ENCODE results near the gene GALNT17.

GALNT17 gene

GRCh38 chr7:71652510-71652909, 520.6 kb downstream of the GALNT17 start:
- no peaks in the 10 kb centered on the region for H3K36me3 ChIP-seq (ENCODE audit: insufficient read depth, low read length)
- no peak overlapping the region for H3K9ac ChIP-seq (ENCODE audit: low read length)
- H3K27me3 ChIP-seq (ENCODE audit: control insufficient read depth in 1 of 2, insufficient read depth in 2 of 2, low read length in 2 of 2) = no peaks in the 10 kb centered on the region
- H3K4me3 ChIP-seq (ENCODE audit: low read depth in 1 of 2, low read length in 2 of 2) = no peak overlapping the region
- H3K27ac ChIP-seq (ENCODE audit: low read depth, low read length) = no peak overlapping the region
- H3K4me1 ChIP-seq (ENCODE audit: insufficient read depth, low read length) = no peaks in the 10 kb centered on the region
- peaks cover 5% of the 10 kb centered on the region for H3K9me3 ChIP-seq (ENCODE audit: low read length)

- no peak overlapping the region for H3K4me3 ChIP-seq (ENCODE audit: low read depth in 1 of 2, low read length in 2 of 2)
- no peak overlapping the region for H3K27ac ChIP-seq (ENCODE audit: low read depth, low read length)
- H3K9me3 ChIP-seq (ENCODE audit: low read length) = no peaks in the 10 kb centered on the region
- H3K36me3 ChIP-seq (ENCODE audit: insufficient read depth, low read length) = no peaks in the 10 kb centered on the region
- H3K4me1 ChIP-seq (ENCODE audit: insufficient read depth, low read length) = no peaks in the 10 kb centered on the region
- no peaks in the 10 kb centered on the region for H3K27me3 ChIP-seq (ENCODE audit: control insufficient read depth in 1 of 2, insufficient read depth in 2 of 2, low read length in 2 of 2)
- H3K9ac ChIP-seq (ENCODE audit: low read length) = no peak overlapping the region
These were observed 525.4 kb downstream of the GALNT17 start for GRCh38 chr7:71657386-71657785.

- Histone ChIP-seq H3K27ac (ENCODE audit: low read depth, low read length) (no peak overlapping the region), H3K27me3 (ENCODE audit: control insufficient read depth in 1 of 2, insufficient read depth in 2 of 2, low read length in 2 of 2) (no peaks in the 10 kb centered on the region), H3K9ac (ENCODE audit: low read length) (no peak overlapping the region), H3K36me3 (ENCODE audit: insufficient read depth, low read length) (no peaks in the 10 kb centered on the region), H3K4me3 (ENCODE audit: low read depth in 1 of 2, low read length in 2 of 2) (no peak overlapping the region), H3K4me1 (ENCODE audit: insufficient read depth, low read length) (no peaks in the 10 kb centered on the region), H3K9me3 (ENCODE audit: low read length) (no peaks in the 10 kb centered on the region)
These were observed 527.7 kb downstream of the GALNT17 start for GRCh38 chr7:71659622-71660021.

GRCh38 chr7:71661671-71662224, 529.8 kb downstream of the GALNT17 start:
- Histone ChIP-seq H3K9me3 (ENCODE audit: low read length) (no peaks in the 10 kb centered on the region), H3K9ac (ENCODE audit: low read length) (no peak overlapping the region), H3K36me3 (ENCODE audit: insufficient read depth, low read length) (no peaks in the 10 kb centered on the region), H3K4me1 (ENCODE audit: insufficient read depth, low read length) (no peaks in the 10 kb centered on the region), H3K4me3 (ENCODE audit: low read depth in 1 of 2, low read length in 2 of 2) (no peak overlapping the region), H3K27ac (ENCODE audit: low read depth, low read length) (no peak overlapping the region), H3K27me3 (ENCODE audit: control insufficient read depth in 1 of 2, insufficient read depth in 2 of 2, low read length in 2 of 2) (no peaks in the 10 kb centered on the region)

- H3K4me3 ChIP-seq (ENCODE audit: low read depth in 1 of 2, low read length in 2 of 2) = no peak overlapping the region
- H3K36me3 ChIP-seq (ENCODE audit: insufficient read depth, low read length) = no peaks in the 10 kb centered on the region
- no peaks in the 10 kb centered on the region for H3K9me3 ChIP-seq (ENCODE audit: low read length)
- no peak overlapping the region for H3K9ac ChIP-seq (ENCODE audit: low read length)
- no peaks in the 10 kb centered on the region for H3K27me3 ChIP-seq (ENCODE audit: control insufficient read depth in 1 of 2, insufficient read depth in 2 of 2, low read length in 2 of 2)
- H3K27ac ChIP-seq (ENCODE audit: low read depth, low read length) = no peak overlapping the region
- H3K4me1 ChIP-seq (ENCODE audit: insufficient read depth, low read length) = no peaks in the 10 kb centered on the region
These were observed 533.8 kb downstream of the GALNT17 start for GRCh38 chr7:71665716-71666115.

- Histone ChIP-seq H3K9me3 (ENCODE audit: low read length) (no peaks in the 10 kb centered on the region), H3K9ac (ENCODE audit: low read length) (no peak overlapping the region), H3K4me1 (ENCODE audit: insufficient read depth, low read length) (no peaks in the 10 kb centered on the region), H3K36me3 (ENCODE audit: insufficient read depth, low read length) (no peaks in the 10 kb centered on the region), H3K27ac (ENCODE audit: low read depth, low read length) (no peak overlapping the region), H3K27me3 (ENCODE audit: control insufficient read depth in 1 of 2, insufficient read depth in 2 of 2, low read length in 2 of 2) (no peaks in the 10 kb centered on the region), H3K4me3 (ENCODE audit: low read depth in 1 of 2, low read length in 2 of 2) (no peak overlapping the region)
These were observed 536.6 kb downstream of the GALNT17 start for GRCh38 chr7:71668572-71668971.

- Histone ChIP-seq H3K4me3 (ENCODE audit: low read depth in 1 of 2, low read length in 2 of 2) (no peak overlapping the region), H3K4me1 (ENCODE audit: insufficient read depth, low read length) (no peaks in the 10 kb centered on the region), H3K36me3 (ENCODE audit: insufficient read depth, low read length) (no peaks in the 10 kb centered on the region), H3K9ac (ENCODE audit: low read length) (no peak overlapping the region), H3K9me3 (ENCODE audit: low read length) (no peaks in the 10 kb centered on the region), H3K27ac (ENCODE audit: low read depth, low read length) (no peak overlapping the region), H3K27me3 (ENCODE audit: control insufficient read depth in 1 of 2, insufficient read depth in 2 of 2, low read length in 2 of 2) (no peaks in the 10 kb centered on the region)
These were observed 547.5 kb downstream of the GALNT17 start for GRCh38 chr7:71679480-71679879.

GRCh38 chr7:71682181-71682580, 550.2 kb downstream of the GALNT17 start:
- no peaks in the 10 kb centered on the region for H3K4me1 ChIP-seq (ENCODE audit: insufficient read depth, low read length)
- no peaks in the 10 kb centered on the region for H3K36me3 ChIP-seq (ENCODE audit: insufficient read depth, low read length)
- H3K27me3 ChIP-seq (ENCODE audit: control insufficient read depth in 1 of 2, insufficient read depth in 2 of 2, low read length in 2 of 2) = no peaks in the 10 kb centered on the region
- no peak overlapping the region for H3K27ac ChIP-seq (ENCODE audit: low read depth, low read length)
- H3K9ac ChIP-seq (ENCODE audit: low read length) = no peak overlapping the region
- H3K4me3 ChIP-seq (ENCODE audit: low read depth in 1 of 2, low read length in 2 of 2) = no peak overlapping the region
- no peaks in the 10 kb centered on the region for H3K9me3 ChIP-seq (ENCODE audit: low read length)

- no peaks in the 10 kb centered on the region for H3K9me3 ChIP-seq (ENCODE audit: low read length)
- H3K27me3 ChIP-seq (ENCODE audit: control insufficient read depth in 1 of 2, insufficient read depth in 2 of 2, low read length in 2 of 2) = no peaks in the 10 kb centered on the region
- H3K27ac ChIP-seq (ENCODE audit: low read depth, low read length) = no peak overlapping the region
- H3K4me1 ChIP-seq (ENCODE audit: insufficient read depth, low read length) = no peaks in the 10 kb centered on the region
- no peak overlapping the region for H3K9ac ChIP-seq (ENCODE audit: low read length)
- no peak overlapping the region for H3K4me3 ChIP-seq (ENCODE audit: low read depth in 1 of 2, low read length in 2 of 2)
- H3K36me3 ChIP-seq (ENCODE audit: insufficient read depth, low read length) = no peaks in the 10 kb centered on the region
These were observed 551.2 kb downstream of the GALNT17 start for GRCh38 chr7:71682841-71683781.

GRCh38 chr7:71687286-71687685, 555.3 kb downstream of the GALNT17 start:
- Histone ChIP-seq H3K27ac (ENCODE audit: low read depth, low read length) (no peak overlapping the region), H3K9me3 (ENCODE audit: low read length) (no peaks in the 10 kb centered on the region), H3K27me3 (ENCODE audit: control insufficient read depth in 1 of 2, insufficient read depth in 2 of 2, low read length in 2 of 2) (no peaks in the 10 kb centered on the region), H3K4me1 (ENCODE audit: insufficient read depth, low read length) (no peaks in the 10 kb centered on the region), H3K9ac (ENCODE audit: low read length) (no peak overlapping the region), H3K4me3 (ENCODE audit: low read depth in 1 of 2, low read length in 2 of 2) (no peak overlapping the region), H3K36me3 (ENCODE audit: insufficient read depth, low read length) (no peaks in the 10 kb centered on the region)

GRCh38 chr7:71687831-71688599, 556.1 kb downstream of the GALNT17 start:
- Histone ChIP-seq H3K4me3 (ENCODE audit: low read depth in 1 of 2, low read length in 2 of 2) (no peak overlapping the region), H3K36me3 (ENCODE audit: insufficient read depth, low read length) (no peaks in the 10 kb centered on the region), H3K9me3 (ENCODE audit: low read length) (no peaks in the 10 kb centered on the region)

More at GRCh38 chr7:71687831-71688599, 556.1 kb downstream of the GALNT17 start:
- Histone ChIP-seq H3K27ac (ENCODE audit: low read depth, low read length) (no peak overlapping the region), H3K4me1 (ENCODE audit: insufficient read depth, low read length) (no peaks in the 10 kb centered on the region), H3K27me3 (ENCODE audit: control insufficient read depth in 1 of 2, insufficient read depth in 2 of 2, low read length in 2 of 2) (no peaks in the 10 kb centered on the region), H3K9ac (ENCODE audit: low read length) (no peak overlapping the region)

Measured in muscle layer of colon (tissue), 2 donors.